Spinal cord (tissue), 10 donors: ENCODE results near the gene IRF1. TPM values are rescaled to one million over a fixed set of nuclear protein-coding genes. Genes with fewer than 3 reads are reported as not detected.
A peak's percentile ranks its signal among the peaks of the same experiment; 100 is the strongest.

Experiments
- DNase-seq, 6 donors: peaks; one replicate each; pipeline versions ENCODE4 v3.0.0 to v3.0.0-alpha.2; 2013 to 2015; ENCODE audit warnings: low spot score in 6 of 6, low read depth in 4 of 6
- H3K27ac ChIP-seq: one replicate; pipeline ENCODE4 v1.5.1; 2013; ENCODE audit warnings: low read depth, low read length, control low read depth
- H3K27me3 ChIP-seq: one replicate; pipeline ENCODE4 v1.6.1; 2013; ENCODE audit warnings: low read length; ENCODE audit not compliant: control insufficient read depth, insufficient read depth
- H3K36me3 ChIP-seq: one replicate; pipeline ENCODE4 v1.6.1; 2013; ENCODE audit warnings: low read length; ENCODE audit not compliant: control insufficient read depth, insufficient read depth
- H3K4me1 ChIP-seq: one replicate; pipeline ENCODE4 v1.6.1; 2013; ENCODE audit warnings: low read length; ENCODE audit not compliant: control insufficient read depth, insufficient read depth
- H3K4me3 ChIP-seq: one replicate; pipeline ENCODE4 v1.5.1; 2013; ENCODE audit warnings: low read depth, low read length, control low read depth
- H3K9me3 ChIP-seq: one replicate; pipeline ENCODE4 v1.6.1; 2013; ENCODE audit warnings: low read length; ENCODE audit not compliant: control insufficient read depth, insufficient read depth
- WGBS: methylation state at CpG from one replicate; pipeline ENCODE4 v1.1.5; 2013; ENCODE audit warnings: missing lambda C conversion rate; ENCODE audit not compliant: insufficient coverage; 5-methylcytosine and 5-hydroxymethylcytosine counted together
- long read RNA-seq, 4 donors: transcript quantifications; one replicate each; lab custom pipeline, GENCODE V29; 2026
- polyA plus RNA-seq, 2 donors: library from polyadenylated mRNA; unstranded; fragments of 120-200 nt; gene quantifications; one replicate each; pipeline ENCODE4 v1.2.1, GENCODE V29; 2013; ENCODE audit not compliant: insufficient read length in 2 of 2
- total RNA-seq, 2 donors: library from RNA; depleted of rRNA in 1 of 2; stranded (reverse); fragments of 120-200 nt in 1 of 2; fragments of >200 nt in 1 of 2; gene quantifications; one replicate each; pipeline versions ENCODE4 v1.2.3 to v1.2.4, GENCODE V29; 2013 to 2014
- donor health status: healthy.

IRF1 gene, protein sequence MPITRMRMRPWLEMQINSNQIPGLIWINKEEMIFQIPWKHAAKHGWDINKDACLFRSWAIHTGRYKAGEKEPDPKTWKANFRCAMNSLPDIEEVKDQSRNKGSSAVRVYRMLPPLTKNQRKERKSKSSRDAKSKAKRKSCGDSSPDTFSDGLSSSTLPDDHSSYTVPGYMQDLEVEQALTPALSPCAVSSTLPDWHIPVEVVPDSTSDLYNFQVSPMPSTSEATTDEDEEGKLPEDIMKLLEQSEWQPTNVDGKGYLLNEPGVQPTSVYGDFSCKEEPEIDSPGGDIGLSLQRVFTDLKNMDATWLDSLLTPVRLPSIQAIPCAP
- 1 to 10 TPM; 7.8 to 8.5 TPM for total RNA-seq
- polyA plus RNA-seq, result 1 to 10 TPM; 5.8 to 6.9 TPM
- long read RNA-seq, donor 1, result 0 reads
- long read RNA-seq, donor 2, result 0 reads
- long read RNA-seq, donor 3, partial matches to known transcripts, result 0 of 1 reads
- long read RNA-seq, donor 3, other reads (novel, unspliced or antisense), result 0 of 1 reads
- long read RNA-seq, donor 4, partial matches to known transcripts, result 0 of 1 reads
- long read RNA-seq, donor 4, other reads (novel, unspliced or antisense), result 0 of 1 reads

DNA sequence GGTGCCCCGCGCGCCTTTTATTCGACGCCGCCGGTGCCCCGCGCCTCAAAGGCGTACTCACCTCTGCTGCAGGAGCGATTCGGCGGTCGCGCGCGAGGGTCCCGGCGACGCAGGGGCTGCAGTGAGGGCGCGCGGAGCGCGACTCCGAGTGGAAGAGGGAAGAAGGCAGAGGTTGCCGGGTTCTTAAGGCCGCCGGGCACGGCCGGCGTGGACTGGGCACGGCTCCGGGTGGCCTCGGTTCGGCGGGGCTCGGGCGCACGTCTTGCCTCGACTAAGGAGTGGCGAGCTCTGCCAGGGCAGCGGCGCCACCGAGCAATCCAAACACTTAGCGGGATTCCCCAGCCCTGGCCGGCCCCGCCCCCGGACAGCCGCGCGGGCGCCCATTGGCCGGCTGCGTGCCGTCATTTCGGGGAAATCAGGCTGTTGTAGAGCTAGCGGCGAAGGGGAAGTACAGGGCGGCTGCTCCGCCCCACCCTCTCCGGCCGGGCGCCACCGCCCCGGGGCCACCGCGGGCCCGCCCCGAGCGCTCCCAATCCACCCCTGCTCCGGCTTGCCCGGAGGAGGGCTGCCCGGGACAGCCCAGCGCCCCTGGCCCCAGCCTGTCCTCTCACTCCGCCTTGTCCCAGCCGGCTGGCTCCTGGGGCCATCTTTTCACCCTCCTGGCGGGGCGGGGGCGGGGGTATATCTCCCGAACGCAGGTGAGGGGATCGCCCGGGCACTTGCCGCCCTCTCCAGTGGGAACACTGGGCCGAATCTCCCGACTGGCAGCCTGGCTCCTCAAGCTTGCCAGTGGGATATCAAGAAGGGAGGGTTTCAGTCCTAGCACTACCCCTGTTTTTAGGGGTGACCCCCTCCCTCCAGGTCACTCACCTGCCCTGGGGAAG lies at the start of gene IRF1:
Gene IRF1, minus strand, starts transcription at position 290 of the 884 bp plus-strand sequence. CDS start 1,295 bp downstream, outside the sequence.
- Histone ChIP-seq H3K4me1 (peaks cover 32% of the 10 kb centered on the region), H3K27ac (peak within 1 kb of the TSS; percentile 85), H3K4me3 (peak within 1 kb of the TSS; percentile 74), H3K9me3 (no peaks in the 10 kb centered on the region), H3K27me3 (peaks cover 10% of the 10 kb centered on the region), H3K36me3 (peaks cover 22% of the 10 kb centered on the region)
- DNase-seq, result peak; percentile 76 to 97 (median 84)
- WGBS, result 0% methylated on average over 87 of the region's 87 CpGs

DNA sequence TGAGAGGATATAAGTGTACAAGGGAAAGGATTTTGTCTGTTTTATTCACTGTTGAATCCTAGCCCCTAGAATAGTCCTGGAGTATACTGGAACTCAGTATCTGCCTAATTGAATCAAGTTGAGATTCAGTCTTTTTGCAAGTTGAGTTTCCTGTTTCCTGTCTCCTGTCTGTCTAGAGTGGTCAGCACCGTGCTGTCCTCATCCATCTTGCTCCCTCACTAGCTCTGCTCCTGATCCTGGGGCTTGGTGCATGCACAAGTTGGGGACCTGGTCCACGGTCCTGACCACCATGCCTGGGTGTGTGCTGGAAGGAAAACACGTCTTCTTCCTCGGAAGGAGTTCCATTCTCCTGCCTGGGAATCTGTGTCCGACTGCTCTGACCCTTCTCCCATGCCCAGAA lies 49.6 kb upstream of the IRF1 start:
- Histone ChIP-seq H3K9me3 (no peaks in the 10 kb centered on the region), H3K27ac (no peak overlapping the region), H3K27me3 (no peaks in the 10 kb centered on the region), H3K4me1 (peaks cover 5% of the 10 kb centered on the region), H3K36me3 (no peaks in the 10 kb centered on the region), H3K4me3 (no peak overlapping the region)
- WGBS, result 73% methylated on average over 5 of the region's 5 CpGs
- no peak for DNase-seq

DNA sequence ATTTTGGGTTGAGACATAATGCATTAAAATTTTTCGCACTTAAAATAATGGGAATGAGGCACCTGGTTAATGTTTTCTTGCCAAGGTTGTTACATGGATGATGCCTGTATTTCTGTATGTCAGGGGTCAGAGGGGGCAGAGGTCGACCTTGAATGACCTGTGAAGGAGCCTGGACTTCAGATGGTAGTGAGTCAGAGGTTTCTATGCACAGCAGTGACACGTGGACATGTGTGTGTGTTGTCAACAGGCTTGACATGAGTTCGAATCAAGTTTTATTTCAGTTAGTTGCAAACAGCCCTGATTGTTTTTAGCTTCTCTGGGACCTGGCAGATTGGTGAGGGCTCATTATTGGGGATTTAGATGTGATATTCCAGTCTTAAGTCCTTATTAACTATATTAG lies 49.1 kb upstream of the IRF1 start:
- Histone ChIP-seq H3K4me1 (peaks cover 5% of the 10 kb centered on the region), H3K4me3 (no peak overlapping the region), H3K36me3 (no peaks in the 10 kb centered on the region), H3K27me3 (no peaks in the 10 kb centered on the region), H3K9me3 (no peaks in the 10 kb centered on the region), H3K27ac (no peak overlapping the region)
- no peak for DNase-seq
- 89% methylated on average over 4 of the region's 4 CpGs for WGBS

DNA sequence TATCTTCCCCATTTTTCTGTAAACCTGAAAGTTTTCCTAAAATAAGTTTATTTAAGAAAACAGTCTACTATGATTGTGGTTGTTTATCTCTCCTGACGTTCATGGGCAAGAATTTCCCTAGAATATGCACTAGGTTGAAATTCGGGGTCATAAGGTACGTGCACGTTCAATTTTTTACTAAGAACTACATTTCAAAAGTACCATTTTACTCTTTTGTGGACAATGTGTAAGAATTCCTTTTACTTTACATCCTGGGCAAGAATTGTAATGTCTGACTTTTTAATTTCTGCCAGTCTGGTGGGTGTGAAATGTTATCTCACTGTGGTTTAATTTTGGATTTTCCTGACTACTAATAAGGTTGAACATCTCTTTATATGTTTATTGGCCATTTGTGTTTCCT lies 40.4 kb upstream of the IRF1 start:
- Histone ChIP-seq H3K27me3 (no peaks in the 10 kb centered on the region), H3K4me3 (no peak overlapping the region), H3K36me3 (no peaks in the 10 kb centered on the region), H3K9me3 (no peaks in the 10 kb centered on the region), H3K27ac (no peak overlapping the region), H3K4me1 (peaks cover 6% of the 10 kb centered on the region)
- no peak for DNase-seq
- whole genome bisulfite sequencing, result no CpG with 5 or more reads among the region's 4 CpGs

DNA sequence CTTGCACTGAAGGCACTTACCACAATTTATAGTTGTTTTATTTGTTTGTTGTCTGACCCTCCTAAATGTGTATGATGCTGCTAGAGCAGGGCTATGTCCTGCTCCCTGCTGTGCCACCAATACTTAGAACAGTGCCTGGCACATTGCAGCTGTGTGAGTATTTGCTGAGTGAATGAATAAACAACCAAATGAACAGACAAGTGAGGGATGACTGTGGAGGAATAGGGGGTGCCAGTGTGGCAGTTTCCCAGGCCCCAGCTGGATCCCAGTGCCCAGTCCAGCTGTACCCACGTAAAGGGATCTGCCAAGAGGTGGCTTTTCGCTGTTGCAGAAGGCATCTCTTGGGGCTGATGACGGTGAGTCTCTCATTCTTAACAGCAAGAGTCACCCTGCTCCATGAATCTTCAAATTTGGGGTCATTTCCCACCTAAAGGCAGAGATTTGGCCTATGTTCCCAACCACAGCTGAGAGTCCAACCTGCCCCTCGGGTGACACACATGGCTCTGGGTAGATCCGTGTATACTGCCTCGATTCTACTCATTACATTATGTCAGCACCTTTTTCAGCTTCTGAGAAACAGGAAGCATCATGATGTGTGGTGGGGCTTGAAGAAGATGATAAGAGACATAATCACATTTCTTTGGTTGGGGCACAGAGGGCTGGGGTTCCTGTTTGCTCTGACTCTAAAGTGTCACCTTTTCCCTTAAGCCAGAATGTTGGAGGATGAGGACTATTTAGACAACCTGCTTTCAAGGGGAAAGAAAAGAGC lies 38.5 kb upstream of the IRF1 start:
- H3K36me3 ChIP-seq, result no peaks in the 10 kb centered on the region
- H3K27ac ChIP-seq, result no peak overlapping the region
- H3K4me1 ChIP-seq, result peaks cover 6% of the 10 kb centered on the region
- H3K4me3 ChIP-seq, result no peak overlapping the region
- H3K27me3 ChIP-seq, result no peaks in the 10 kb centered on the region
- 83% methylated on average over 3 of the region's 6 CpGs for WGBS
- no peaks in the 10 kb centered on the region for H3K9me3 ChIP-seq
- DNase-seq, result no peak

DNA sequence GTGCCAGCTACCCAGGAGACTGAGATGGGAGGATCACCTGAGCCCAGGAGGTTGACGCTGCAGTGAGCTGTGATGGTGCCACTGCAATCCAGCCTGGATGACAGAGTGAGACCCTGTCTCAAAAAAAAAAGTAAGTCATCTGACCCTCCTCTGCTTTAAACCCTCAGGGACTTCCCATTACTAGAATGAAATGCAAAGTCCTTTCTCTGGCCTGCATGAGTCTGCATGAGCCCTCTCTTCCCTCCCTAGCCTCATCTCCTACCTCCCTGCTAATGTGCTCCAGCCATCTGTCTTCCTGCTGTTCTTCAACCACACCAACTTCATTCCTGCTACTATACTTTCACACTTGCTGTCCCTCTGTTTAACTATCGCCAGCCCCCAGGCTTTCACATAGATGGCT lies 37.4 kb upstream of the IRF1 start:
- Histone ChIP-seq H3K27me3 (no peaks in the 10 kb centered on the region), H3K4me3 (no peak overlapping the region), H3K27ac (no peak overlapping the region), H3K36me3 (no peaks in the 10 kb centered on the region), H3K9me3 (no peaks in the 10 kb centered on the region), H3K4me1 (peaks cover 6% of the 10 kb centered on the region)
- DNase-seq, result peak in 1 of 6 donors; percentile 2
- WGBS, result 95% methylated on average over 2 of the region's 2 CpGs

DNA sequence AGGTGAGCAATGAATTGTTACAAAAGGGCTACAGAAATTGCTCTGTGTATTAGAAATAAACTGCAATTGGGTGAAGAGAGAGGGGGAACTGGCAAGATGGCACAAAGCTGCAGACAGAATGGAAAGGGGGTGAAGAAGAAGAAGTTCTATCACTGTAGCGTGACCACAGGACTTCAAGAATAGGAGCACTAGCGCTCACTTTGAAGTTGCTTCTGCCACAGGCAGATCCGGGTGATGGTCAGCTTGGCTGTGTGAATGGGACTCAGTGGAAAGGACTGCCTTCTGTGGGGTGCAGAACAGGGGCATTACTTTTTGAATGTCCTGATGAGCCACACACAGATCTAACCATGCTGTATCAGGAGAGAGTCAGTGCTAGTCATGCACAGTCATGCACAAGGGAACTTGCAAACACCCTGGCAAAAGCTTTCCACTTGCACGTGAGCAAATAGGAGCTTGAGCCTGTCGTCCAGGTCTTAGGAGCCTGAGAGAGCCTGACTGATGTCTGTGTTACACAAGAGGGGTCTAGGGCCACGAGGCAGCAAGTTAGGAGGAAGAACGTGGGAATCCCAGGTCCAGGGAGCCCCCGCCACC lies 36.5 kb upstream of the IRF1 start:
- no peak for DNase-seq

DNA sequence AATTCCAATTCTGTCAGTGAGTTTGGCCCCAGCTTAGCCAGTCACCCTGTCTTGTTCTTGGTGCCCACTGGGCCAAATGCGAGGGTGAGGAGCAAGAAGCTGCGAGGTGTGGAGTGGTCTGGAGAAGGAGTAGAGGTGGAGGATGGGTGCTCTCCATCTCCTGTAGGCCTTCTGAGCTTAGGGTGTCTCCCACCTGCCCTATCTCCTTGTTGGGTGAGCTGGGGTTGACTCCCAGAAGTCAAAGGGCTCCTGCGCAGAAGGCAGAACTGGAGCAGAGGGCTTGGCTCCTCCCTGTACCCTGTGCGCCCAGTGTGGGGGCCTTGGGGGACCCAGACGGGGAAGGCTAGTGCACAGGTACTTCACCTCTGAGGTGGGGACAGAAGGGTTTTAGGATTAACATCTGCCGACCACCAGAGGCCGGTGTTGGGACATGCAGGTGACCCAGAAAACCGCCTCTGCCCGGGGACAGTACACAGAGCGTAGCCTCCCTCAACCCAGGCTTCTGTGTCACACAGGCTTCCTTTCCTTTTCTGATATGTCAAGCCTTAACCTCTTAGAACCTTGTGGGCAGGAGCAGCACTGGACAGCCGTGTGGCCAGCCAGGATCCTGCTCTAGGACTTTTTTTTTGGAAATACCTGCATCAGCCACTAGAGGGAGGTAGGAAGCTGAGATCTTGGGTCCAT lies 35.9 kb upstream of the IRF1 start:
- no peaks in the 10 kb centered on the region for H3K27me3 ChIP-seq
- H3K4me3 ChIP-seq, result no peak overlapping the region
- no peaks in the 10 kb centered on the region for H3K9me3 ChIP-seq
- no peaks in the 10 kb centered on the region for H3K36me3 ChIP-seq
- no peak overlapping the region for H3K27ac ChIP-seq
- WGBS, result 33% methylated on average over 9 of the region's 11 CpGs
- DNase-seq, result peak in 3 of 6 donors; percentile 36 to 83 (median 76)
- peaks cover 6% of the 10 kb centered on the region for H3K4me1 ChIP-seq

More for the DNA sequence above, 36.5 kb upstream of the IRF1 start:
- H3K36me3 ChIP-seq, result no peaks in the 10 kb centered on the region
- no peaks in the 10 kb centered on the region for H3K9me3 ChIP-seq
- WGBS, result 80% methylated on average over 8 of the region's 8 CpGs
- peaks cover 6% of the 10 kb centered on the region for H3K4me1 ChIP-seq
- no peaks in the 10 kb centered on the region for H3K27me3 ChIP-seq
- no peak overlapping the region for H3K4me3 ChIP-seq
- H3K27ac ChIP-seq, result no peak overlapping the region
